ENCODE data around the gene PDHX.

PDHX gene

GRCh38 chr11:34994854-34995253, 78.4 kb downstream of the PDHX start:
- Histone ChIP-seq H3K4me1 (ENCODE audit: insufficient read depth, low read length, poor library complexity, severe bottlenecking) (peaks cover 24% of the 10 kb centered on the region), H3K27me3 (ENCODE audit: insufficient read depth, low read length, poor library complexity, severe bottlenecking) (no peaks in the 10 kb centered on the region), H3K9me2 (replicated peaks; ENCODE audit: low read depth, low read length) (no peaks in the 10 kb centered on the region), H3K4me3 (ENCODE audit: low read length, poor library complexity, severe bottlenecking) (no peak overlapping the region), H3K9me3 (ENCODE audit: insufficient read depth, low read depth, low read length) (no peaks in the 10 kb centered on the region), H3K36me3 (ENCODE audit: insufficient read depth, low read length) (peaks cover 6% of the 10 kb centered on the region; the same call in 1 of the 2 replicates), H3K79me2 (ENCODE audit: insufficient read depth, low read length) (no peaks in the 10 kb centered on the region), H3F3A (ENCODE audit: low read depth) (no peaks in the 10 kb centered on the region), H2AFZ (ENCODE audit: low read length) (no peak overlapping the region), H3K4me2 (ENCODE audit: low read depth, low read length, poor library complexity, severe bottlenecking) (no peak overlapping the region), H3K9ac (ENCODE audit: low read depth, low read length, poor library complexity, severe bottlenecking) (no peak overlapping the region), H4K20me1 (ENCODE audit: insufficient read depth, low read length, poor library complexity, severe bottlenecking) (no peaks in the 10 kb centered on the region)
- TF ChIP-seq EZH2phosphoT487 (IDR thresholded peaks at IDR 0.05; ENCODE audit: borderline replicate concordance) (no peak), CTCF (conservative IDR thresholded peaks at IDR 0.05; ENCODE audit: low read length) (no peak)

GRCh38 chr11:34996958-34997357, 80.5 kb downstream of the PDHX start:
- H3K4me2 ChIP-seq (ENCODE audit: low read depth, low read length, poor library complexity, severe bottlenecking): no peak overlapping the region
- H3K9ac ChIP-seq (ENCODE audit: low read depth, low read length, poor library complexity, severe bottlenecking): no peak overlapping the region
- peaks cover 21% of the 10 kb centered on the region for H3K4me1 ChIP-seq (ENCODE audit: insufficient read depth, low read length, poor library complexity, severe bottlenecking)
- peaks cover 6% of the 10 kb centered on the region; the same call in 1 of the 2 replicates for H3K36me3 ChIP-seq (ENCODE audit: insufficient read depth, low read length)
- no peaks in the 10 kb centered on the region for H3K9me3 ChIP-seq (ENCODE audit: insufficient read depth, low read depth, low read length)
- TF ChIP-seq EZH2phosphoT487 (IDR thresholded peaks at IDR 0.05; ENCODE audit: borderline replicate concordance) (no peak), CTCF (conservative IDR thresholded peaks at IDR 0.05; ENCODE audit: low read length) (no peak)
- H2AFZ ChIP-seq (ENCODE audit: low read length): no peak overlapping the region
- no peaks in the 10 kb centered on the region for H3K27me3 ChIP-seq (ENCODE audit: insufficient read depth, low read length, poor library complexity, severe bottlenecking)
- no peaks in the 10 kb centered on the region for H3K79me2 ChIP-seq (ENCODE audit: insufficient read depth, low read length)
- no peaks in the 10 kb centered on the region for H3F3A ChIP-seq (ENCODE audit: low read depth)
- H4K20me1 ChIP-seq (ENCODE audit: insufficient read depth, low read length, poor library complexity, severe bottlenecking): no peaks in the 10 kb centered on the region
- no peaks in the 10 kb centered on the region for H3K9me2 ChIP-seq (replicated peaks; ENCODE audit: low read depth, low read length)
- no peak overlapping the region for H3K4me3 ChIP-seq (ENCODE audit: low read length, poor library complexity, severe bottlenecking)

- Histone ChIP-seq H3K9me3 (ENCODE audit: insufficient read depth, low read depth, low read length) (no peaks in the 10 kb centered on the region), H3K4me3 (ENCODE audit: low read length, poor library complexity, severe bottlenecking) (peak overlapping the region; percentile 2), H3K9ac (ENCODE audit: low read depth, low read length, poor library complexity, severe bottlenecking) (no peak overlapping the region), H3K9me2 (replicated peaks; ENCODE audit: low read depth, low read length) (no peaks in the 10 kb centered on the region), H3K4me1 (ENCODE audit: insufficient read depth, low read length, poor library complexity, severe bottlenecking) (peaks cover 25% of the 10 kb centered on the region), H3K27me3 (ENCODE audit: insufficient read depth, low read length, poor library complexity, severe bottlenecking) (no peaks in the 10 kb centered on the region), H3F3A (ENCODE audit: low read depth) (no peaks in the 10 kb centered on the region), H3K36me3 (ENCODE audit: insufficient read depth, low read length) (peaks cover 6% of the 10 kb centered on the region; the same call in 1 of the 2 replicates), H4K20me1 (ENCODE audit: insufficient read depth, low read length, poor library complexity, severe bottlenecking) (no peaks in the 10 kb centered on the region), H3K4me2 (ENCODE audit: low read depth, low read length, poor library complexity, severe bottlenecking) (peak overlapping the region; percentile 47), H3K79me2 (ENCODE audit: insufficient read depth, low read length) (no peaks in the 10 kb centered on the region), H2AFZ (ENCODE audit: low read length) (no peak overlapping the region)
- TF ChIP-seq EZH2phosphoT487 (IDR thresholded peaks at IDR 0.05; ENCODE audit: borderline replicate concordance) (no peak), CTCF (conservative IDR thresholded peaks at IDR 0.05; ENCODE audit: low read length) (peak; percentile 96)
These were observed 81.6 kb downstream of the PDHX start for GRCh38 chr11:34997952-34998528.

All from Loucy (cell line).